H1 (cell line): ENCODE results near the gene A4GALT. TPM values are rescaled to one million over a fixed set of nuclear protein-coding genes. Genes with fewer than 3 reads are reported as not detected.

Experiments used
- CTCF ChIA-PET: fragments of 300-600 bp; sonication (Branson Sonifier 250); formaldehyde crosslinking; loops from one replicate; lab custom pipeline; 2021; ENCODE audit not compliant: partially characterized antibody; lab: Charles Lee
- POLR2A ChIA-PET: fragments of 300-600 bp; sonication (Branson Sonifier 250); formaldehyde crosslinking; loops from one replicate; lab custom pipeline; 2021; ENCODE audit warnings: inconsistent platforms; ENCODE audit not compliant: partially characterized antibody; lab: Charles Lee
- DNase-seq, 2 experiments: peaks; one replicate each; pipeline versions ENCODE4 v3.0.0 to v3.0.0-alpha.2; 2010 to 2022; ENCODE audit warnings: low spot score in 2 of 2, low read depth in 1 of 2, mixed read lengths in 1 of 2
- FAIRE-seq: peaks from 2 replicates; lab custom pipeline; 2011; peaks lifted over from hg19 to GRCh38; lab: Jason Lieb, UNC
- H2AFZ ChIP-seq: 2 replicates; pipeline ENCODE4 v1.8.1; 2012; ENCODE audit warnings: low read length, inconsistent platforms
- H2AK5ac ChIP-seq: 2 replicates; pipeline ENCODE4 v1.6.1; 2013; ENCODE audit warnings: low read depth, low read length
- H2BK120ac ChIP-seq: replicated peaks from 2 replicates; pipeline ENCODE3; 2013; ENCODE audit warnings: low read depth, low read length, inconsistent platforms
- H2BK12ac ChIP-seq: 2 replicates; pipeline ENCODE4 v1.6.1; 2013; ENCODE audit warnings: low read depth, low read length
- H2BK15ac ChIP-seq: 2 replicates; pipeline ENCODE4 v1.6.1; 2013; ENCODE audit warnings: low read length
- H2BK20ac ChIP-seq: 2 replicates; pipeline ENCODE4 v1.6.1; 2013; ENCODE audit warnings: low read length
- H2BK5ac ChIP-seq: 2 replicates; pipeline ENCODE4 v1.6.1; 2013; ENCODE audit warnings: low read depth, low read length
- H3K14ac ChIP-seq: 2 replicates; pipeline ENCODE4 v1.6.1; 2013; ENCODE audit warnings: inconsistent platforms; ENCODE audit not compliant: insufficient read length
- H3K18ac ChIP-seq: 2 replicates; pipeline ENCODE4 v1.6.1; 2013; ENCODE audit warnings: low read length; ENCODE audit errors: extremely low read depth
- H3K23ac ChIP-seq: 2 replicates; pipeline ENCODE4 v1.6.1; 2013; ENCODE audit warnings: inconsistent platforms; ENCODE audit not compliant: insufficient read length
- H3K23me2 ChIP-seq: 2 replicates; pipeline ENCODE4 v1.6.1; 2013; ENCODE audit warnings: low read depth, low read length
- H3K27ac ChIP-seq: 2 replicates; pipeline ENCODE4 v1.6.1; 2011; ENCODE audit warnings: low read depth, low read length, inconsistent platforms
- H3K27me3 ChIP-seq, 4 experiments: replicated peaks in 1 of 4; 1 replicate in 1 of 4; 2 replicates in 3 of 4; pipeline versions ENCODE4 v1.6.1 to v1.8.1; 2011 to 2013; ENCODE audit warnings: low read length in 3 of 4, mild to moderate bottlenecking in 3 of 4, inconsistent platforms in 2 of 4, mixed read lengths in 2 of 4, moderate library complexity in 1 of 4; ENCODE audit not compliant: control insufficient read depth in 3 of 4, insufficient read depth in 3 of 4; ENCODE audit errors: extremely low read depth in 1 of 4
- H3K36me3 ChIP-seq, 4 experiments: 2 replicates each; pipeline versions ENCODE4 v1.6.1 to v1.8.1; 2011 to 2013; ENCODE audit warnings: mild to moderate bottlenecking in 4 of 4, low read length in 3 of 4, moderate library complexity in 2 of 4, control low read depth in 1 of 4, inconsistent platforms in 1 of 4; ENCODE audit not compliant: insufficient read depth in 4 of 4, control insufficient read depth in 2 of 4
- H3K4ac ChIP-seq: replicated peaks from 2 replicates; pipeline ENCODE3; 2013; ENCODE audit warnings: low read length, low read depth, mixed read lengths, inconsistent platforms; ENCODE audit not compliant: insufficient read length
- H3K4me1 ChIP-seq, 4 experiments: replicated peaks in 1 of 4; 1 replicate in 1 of 4; 2 replicates in 3 of 4; pipeline versions ENCODE4 v1.6.1 to v1.8.1; 2011 to 2013; ENCODE audit warnings: low read length in 3 of 4, inconsistent platforms in 2 of 4, mixed read lengths in 1 of 4; ENCODE audit not compliant: insufficient read depth in 4 of 4, control insufficient read depth in 3 of 4
- H3K4me2 ChIP-seq, 2 experiments: 2 replicates each; pipeline versions ENCODE4 v1.6.1 to v1.8.1; 2011 to 2013; ENCODE audit warnings: low read depth in 2 of 2, low read length in 2 of 2, control low read depth in 1 of 2, inconsistent platforms in 1 of 2, mild to moderate bottlenecking in 1 of 2; ENCODE audit not compliant: insufficient read depth in 1 of 2
- H3K4me3 ChIP-seq, 4 experiments: fragments of 200-600, 300-600 bp in 1 of 4; sonication (generic), shearing (Covaris generic), sonication (Bioruptor Twin) in 1 of 4; 2 replicates each; pipeline versions ENCODE4 v1.5.1 to v1.8.1; 2011 to 2016; ENCODE audit warnings: low read length in 4 of 4, low read depth in 3 of 4, control low read depth in 2 of 4, inconsistent platforms in 2 of 4, mild to moderate bottlenecking in 2 of 4, mixed read lengths in 1 of 4, moderate library complexity in 1 of 4; ENCODE audit not compliant: insufficient read depth in 2 of 4; ENCODE audit errors: extremely low read depth in 1 of 4
- H3K56ac ChIP-seq: replicated peaks from 2 replicates; pipeline ENCODE3; 2013; ENCODE audit warnings: low read depth, mild to moderate bottlenecking, mixed read lengths, low read length, inconsistent platforms; ENCODE audit not compliant: insufficient read length
- H3K79me1 ChIP-seq: 2 replicates; pipeline ENCODE4 v1.6.1; 2013; ENCODE audit warnings: low read depth, low read length, control low read depth
- H3K79me2 ChIP-seq, 2 experiments: 2 replicates each; pipeline versions ENCODE4 v1.6.1 to v1.8.1; 2012 to 2013; ENCODE audit warnings: low read length in 2 of 2, mild to moderate bottlenecking in 2 of 2, inconsistent platforms in 1 of 2; ENCODE audit not compliant: insufficient read depth in 2 of 2, control insufficient read depth in 1 of 2
- H3K9ac ChIP-seq, 4 experiments: replicated peaks in 1 of 4; 1 replicate in 1 of 4; 2 replicates in 3 of 4; pipeline versions ENCODE4 v1.6.1 to v1.8.1; 2011 to 2013; ENCODE audit warnings: low read depth in 3 of 4, low read length in 3 of 4, control low read depth in 2 of 4, mild to moderate bottlenecking in 2 of 4, moderate library complexity in 2 of 4, inconsistent platforms in 1 of 4; ENCODE audit errors: extremely low read depth in 1 of 4
- H3K9me3 ChIP-seq, 2 experiments: 2 replicates each; pipeline versions ENCODE4 v1.6.1 to v1.8.1; 2012 to 2013; ENCODE audit warnings: mild to moderate bottlenecking in 2 of 2, moderate library complexity in 2 of 2, control low read depth in 1 of 2, inconsistent platforms in 1 of 2, low read depth in 1 of 2, low read length in 1 of 2, mixed read lengths in 1 of 2; ENCODE audit not compliant: insufficient read depth in 2 of 2
- H4K20me1 ChIP-seq, 2 experiments: replicated peaks in 1 of 2; 2 replicates each; pipeline versions ENCODE3 to v1.8.1; 2011 to 2013; ENCODE audit warnings: inconsistent platforms in 2 of 2, low read length in 2 of 2, mild to moderate bottlenecking in 1 of 2; ENCODE audit not compliant: insufficient read depth in 2 of 2, control insufficient read depth in 1 of 2
- H4K5ac ChIP-seq: 2 replicates; pipeline ENCODE4 v1.6.1; 2013; ENCODE audit warnings: low read length, low read depth, mixed read lengths, inconsistent platforms; ENCODE audit not compliant: insufficient read length
- H4K8ac ChIP-seq: 2 replicates; pipeline ENCODE4 v1.8.0; 2013; ENCODE audit warnings: mild to moderate bottlenecking, moderate library complexity, low read length, inconsistent platforms; ENCODE audit not compliant: insufficient read depth; ENCODE audit errors: extremely low read depth
- H4K91ac ChIP-seq: replicated peaks from 2 replicates; pipeline ENCODE3; 2013; ENCODE audit warnings: low read length, mixed read lengths, inconsistent platforms; ENCODE audit not compliant: insufficient read length
- BCL11A ChIP-seq, 2 experiments: IDR thresholded peaks; one replicate each; pipeline ENCODE4 v1.6.1; 2011; ENCODE audit warnings: low read depth in 2 of 2, low read length in 2 of 2, mild to moderate bottlenecking in 2 of 2
- NANOG ChIP-seq: IDR thresholded peaks from 2 replicates; pipeline ENCODE4 v1.6.1; 2011; ENCODE audit warnings: low read length, low read depth, mild to moderate bottlenecking, inconsistent platforms; ENCODE audit not compliant: insufficient read depth, poor library complexity, severe bottlenecking
- NRF1 ChIP-seq: IDR thresholded peaks from 2 replicates; pipeline ENCODE4 v1.6.1; 2011; ENCODE audit warnings: mild to moderate bottlenecking, low read depth, low read length, improper control_type of control experiment
- RAD21 ChIP-seq, 2 experiments: IDR thresholded peaks in 1 of 2; conservative IDR thresholded peaks in 1 of 2; 2 replicates each; pipeline ENCODE4 v1.6.1; 2011; ENCODE audit warnings: low read depth in 2 of 2, low read length in 2 of 2, improper control_type of control experiment in 1 of 2, inconsistent platforms in 1 of 2, mild to moderate bottlenecking in 1 of 2, moderate library complexity in 1 of 2
- SUZ12 ChIP-seq: fragments of 200-600 bp; sonication (generic); IDR thresholded peaks from 2 replicates; pipeline ENCODE4 v1.6.1; 2012; ENCODE audit warnings: mild to moderate bottlenecking, inconsistent platforms, low read length, moderate library complexity, mixed read lengths
- TBP ChIP-seq: IDR thresholded peaks from 2 replicates; pipeline ENCODE4 v1.6.1; 2011; ENCODE audit warnings: low read depth, low read length, improper control_type of control experiment
- WGBS, 2 experiments: shearing (Covaris generic) in 1 of 2; methylation state at CpG; one replicate each; pipeline versions ENCODE4 v1.1.6 to v1.1.7; 2013 to 2015; ENCODE audit warnings: low lambda C conversion rate in 2 of 2, mixed read lengths in 2 of 2, inconsistent platforms in 1 of 2, low coverage in 1 of 2, missing lambda C conversion rate in 1 of 2; ENCODE audit not compliant: insufficient replicate concordance in 2 of 2, insufficient coverage in 1 of 2, insufficient read length in 1 of 2; ENCODE audit errors: extremely low coverage in 1 of 2, missing lambda C conversion rate in 1 of 2; 5-methylcytosine and 5-hydroxymethylcytosine counted together
- polyA plus RNA-seq, 7 experiments: library from polyadenylated mRNA; depleted of rRNA in 3 of 7; stranded (reverse) in 5 of 7; unstranded in 2 of 7; fragments of >200 nt in 5 of 7; fragments of 200-250 nt in 2 of 7; gene quantifications; 1 replicate in 5 of 7; 2 replicates in 1 of 7; 4 replicates in 1 of 7; pipeline versions ENCODE4 v1.2.1 to v1.2.3, GENCODE V29; 2011 to 2013; ENCODE audit warnings: missing spikeins in 2 of 7, mixed read lengths in 2 of 7
- total RNA-seq: library from RNA; stranded (reverse); fragmentation: NEBNext Ultra II Directional; extraction: Animal tissue kit (Norgen Biotek cat#: 25700); gene quantifications from 2 replicates; pipeline ENCODE4 v1.2.1, GENCODE V29; 2021

The A4GALT gene
- total and polyA plus RNA-seq, 2 of the 8 experiments (the other 6 are each of a cell fraction or from before 2014, with no cell fraction given) = 7.2 to 13.8 TPM

GRCh38 chr22:42651134-42651533 lies 69.5 kb downstream of the A4GALT start:
- DNase-seq = no peak
- Histone ChIP-seq H3K9me3 (no peaks in the 10 kb centered on the region), H2AK5ac (no peak overlapping the region)
- TF ChIP-seq SUZ12 = no peak
- TF ChIP-seq NRF1 = no peak
- no peak for TF ChIP-seq NANOG
- TF ChIP-seq TBP = no peak
- TF ChIP-seq BCL11A (IDR thresholded peaks at IDR 0.05; ENCODE audit: low read depth in 2 of 2, low read length in 2 of 2) = no peak
- no peak for TF ChIP-seq RAD21 (IDR thresholded peaks at IDR 0.05 in 1 of 2, conservative IDR thresholded peaks at IDR 0.05 in 1 of 2; ENCODE audit: low read depth in 2 of 2, low read length in 2 of 2)
- TF ChIP-seq, all 59 proteins: peak for 0
- Histone ChIP-seq H2BK12ac (peak overlapping the region; percentile 63; the same call in 1 of the 2 replicates), H2BK5ac (no peak overlapping the region), H3K4me1 (peaks cover 0 to 9% (median 7%) of the 10 kb centered on the region in 4 experiments; a peak in 5 of 7 replicates), H3K18ac (no peak overlapping the region), H4K20me1 (peaks cover 3 to 9% of the 10 kb centered on the region in 2 experiments), H3K23ac (no peak overlapping the region), H2BK120ac (no peak overlapping the region), H2BK20ac (no peak overlapping the region), H4K91ac (peak overlapping the region; percentile 44), H3K27me3 (no peaks in the 10 kb centered on the region; a peak in 1 of 7 replicates), H3K14ac (no peak overlapping the region), H3K4ac (no peak overlapping the region), H3K36me3 (no peaks in the 10 kb centered on the region), H2AFZ (no peak overlapping the region; the same call in 1 of the 2 replicates), H3K4me2 (no peak overlapping the region), H4K5ac (peak overlapping the region; percentile 2), H3K79me2 (peaks cover 0 to 18% of the 10 kb centered on the region in 2 experiments; a peak in 1 of 4 replicates), H4K8ac (peak overlapping the region; percentile 11; the same call in 1 of the 2 replicates), H3K9ac (no peak overlapping the region), H3K23me2 (peaks cover 8% of the 10 kb centered on the region), H3K27ac (no peak overlapping the region), H2BK15ac (peak overlapping the region; percentile 92; the same call in 1 of the 2 replicates), H3K4me3 (no peak overlapping the region), H3K56ac (no peak overlapping the region), H3K79me1 (peaks cover 14% of the 10 kb centered on the region)
- ChIA-PET CTCF (interaction anchor here (0.6 to 1.3 kb wide), 3 partner anchors 9 to 75 kb away, joined by 3 to 7 read pairs (median 3); no protein-coding TSS in a partner anchor), POLR2A (interaction anchor here (1.0 to 9.4 kb wide), 3 partner anchors 9 to 36 kb away, joined by 3 to 74 read pairs (median 10); partner anchors contain the start of gene POLDIP3)
- no peak for FAIRE-seq
- 81% methylated on average over 7 of the region's 7 CpGs; no CpG with 5 or more reads in 1 of the 2 experiments for WGBS, 2 experiments
